HG03460 (cell line): ENCODE data around the gene DTNA.

ENCODE experiments used
- ATAC-seq: cut with Tn5 transposase; IDR thresholded peaks from one replicate; pipeline ENCODE4 v1.9.1; 2021; ENCODE audit not compliant: unreplicated experiment

DTNA gene

DNA sequence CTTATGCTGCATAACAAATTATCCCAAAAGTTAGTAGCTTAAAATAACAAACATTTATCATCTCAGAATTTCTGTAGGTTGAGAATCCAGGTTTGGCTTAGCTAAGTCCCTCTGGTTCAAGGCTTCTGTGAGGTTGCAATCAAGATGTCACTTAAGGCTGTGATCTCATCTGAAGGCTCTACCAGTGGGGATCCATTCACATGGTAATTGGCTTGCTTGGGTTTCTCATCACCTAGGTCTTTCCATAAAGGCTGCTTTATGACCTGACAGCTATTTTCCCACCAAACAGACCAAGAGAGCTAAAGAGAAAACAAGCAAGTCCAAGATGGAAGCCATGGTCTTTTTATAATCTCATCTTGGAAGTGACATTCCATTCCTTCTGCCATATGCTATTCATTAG is 137.3 kb downstream of the DTNA start:
- no peak for ATAC-seq

DNA sequence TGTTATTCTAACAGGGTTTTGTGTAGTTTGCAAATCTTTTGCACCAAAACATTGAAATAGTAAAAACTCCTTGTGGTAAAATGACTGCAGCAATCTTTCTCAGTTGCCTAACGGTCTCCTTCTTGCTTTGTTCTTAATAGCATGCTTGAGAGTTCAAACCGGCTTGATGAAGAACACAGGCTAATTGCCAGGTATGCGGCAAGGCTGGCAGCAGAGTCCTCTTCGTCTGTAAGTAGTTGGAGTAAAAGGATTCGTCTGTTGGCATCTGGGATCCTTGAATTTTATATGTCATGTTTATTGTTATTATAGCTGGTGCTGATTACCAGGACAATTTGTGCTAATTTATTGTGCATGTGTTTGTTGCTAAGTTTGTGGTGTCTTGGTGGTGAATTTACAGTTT is 138.1 kb downstream of the DTNA start:
- ATAC-seq, result no peak

DNA sequence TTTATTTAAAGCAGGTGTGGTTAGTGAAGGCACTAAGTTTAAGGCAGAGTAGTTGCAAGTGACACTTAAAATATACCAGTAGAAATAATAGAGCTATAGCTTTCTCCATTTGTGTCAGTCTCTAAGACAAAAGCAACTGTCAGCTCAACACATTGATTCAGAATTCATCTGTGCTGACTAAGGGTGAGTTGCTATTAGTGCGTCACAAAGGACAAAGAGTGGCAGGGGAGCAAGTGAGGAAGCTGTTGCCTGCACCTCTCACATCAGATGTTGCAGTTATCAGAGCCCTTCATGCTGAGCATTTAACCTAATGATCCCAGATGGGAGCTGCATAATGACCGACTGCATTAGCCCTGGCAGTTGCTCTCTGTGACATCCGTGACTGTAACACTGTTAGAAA is 138.6 kb downstream of the DTNA start:
- ATAC-seq, result no peak

DNA sequence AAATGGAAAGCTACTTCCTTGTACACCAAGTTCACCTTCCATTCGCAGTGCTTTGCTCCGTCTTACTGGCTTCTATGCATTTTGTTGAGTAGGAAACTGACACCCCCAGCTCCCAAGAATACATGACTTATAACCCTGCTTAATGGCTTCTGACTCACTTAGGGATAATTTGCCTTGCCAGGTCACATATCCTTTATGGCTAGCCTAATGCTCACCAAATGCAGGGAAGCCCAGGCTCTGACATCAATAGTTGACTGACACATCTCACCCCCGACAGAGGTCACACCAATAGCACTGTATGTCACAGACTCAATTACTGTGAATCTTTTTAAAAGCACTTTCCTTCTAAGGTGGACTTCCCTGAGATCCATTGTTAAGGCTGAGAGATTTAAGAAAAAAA is 147.2 kb downstream of the DTNA start:
- ATAC-seq, result no peak

DNA sequence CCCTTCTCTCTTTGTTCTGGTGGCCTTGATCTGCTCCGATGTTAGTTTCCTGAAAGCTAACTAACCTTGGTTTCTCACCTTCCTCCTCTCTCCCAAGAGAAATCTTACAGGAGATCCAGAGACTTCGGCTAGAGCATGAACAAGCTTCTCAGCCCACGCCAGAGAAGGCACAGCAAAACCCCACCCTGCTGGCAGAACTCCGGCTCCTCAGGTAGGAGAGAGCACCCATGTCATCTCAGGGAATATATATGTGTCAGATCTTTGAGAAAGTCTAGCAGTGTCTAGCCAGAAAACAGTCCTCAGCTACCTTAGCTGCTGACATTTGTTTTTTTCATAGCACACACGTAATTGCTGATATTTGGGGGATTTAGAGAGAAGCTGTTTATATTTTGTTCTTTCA is 148.1 kb downstream of the DTNA start:
- no peak for ATAC-seq

DNA sequence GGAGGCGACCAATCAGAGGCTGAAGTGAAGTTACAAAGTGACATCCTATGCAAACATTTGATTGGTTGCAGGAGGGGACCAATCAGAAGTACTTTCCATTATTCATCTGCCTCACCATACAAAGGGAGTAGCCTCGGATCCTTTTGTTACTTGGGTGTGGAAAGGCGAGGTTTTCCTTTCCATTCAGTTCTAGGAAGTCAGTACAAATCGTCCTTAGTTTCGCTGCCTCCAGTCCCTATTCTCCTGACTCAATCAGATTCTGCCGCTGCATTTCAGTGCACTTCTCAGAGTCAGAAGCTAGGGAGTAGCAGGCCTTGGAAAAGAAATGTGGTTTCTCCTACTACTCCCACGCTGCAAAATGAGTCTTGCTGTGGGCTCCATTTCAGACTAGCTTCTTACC is 149.4 kb downstream of the DTNA start:
- ATAC-seq, result no peak

DNA sequence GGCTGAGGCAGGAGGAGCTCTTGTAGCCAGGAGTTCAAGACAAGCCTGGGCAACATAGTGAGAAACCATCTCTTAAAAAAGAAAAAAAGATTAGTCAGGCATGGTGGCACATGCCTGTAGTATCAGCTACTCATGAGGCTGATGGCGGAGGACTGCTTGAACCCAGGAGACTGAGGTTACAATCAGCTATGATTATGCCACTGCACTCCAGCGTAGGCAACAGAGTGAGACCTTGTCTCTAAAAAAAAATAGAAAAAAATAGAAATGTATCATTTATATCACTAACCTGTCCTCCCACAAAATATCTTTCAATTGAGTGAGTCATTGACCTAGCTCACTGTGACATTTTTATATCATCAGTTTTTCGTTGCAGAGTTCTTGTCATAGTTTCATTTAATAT is 152.5 kb downstream of the DTNA start:
- ATAC-seq, result no peak

DNA sequence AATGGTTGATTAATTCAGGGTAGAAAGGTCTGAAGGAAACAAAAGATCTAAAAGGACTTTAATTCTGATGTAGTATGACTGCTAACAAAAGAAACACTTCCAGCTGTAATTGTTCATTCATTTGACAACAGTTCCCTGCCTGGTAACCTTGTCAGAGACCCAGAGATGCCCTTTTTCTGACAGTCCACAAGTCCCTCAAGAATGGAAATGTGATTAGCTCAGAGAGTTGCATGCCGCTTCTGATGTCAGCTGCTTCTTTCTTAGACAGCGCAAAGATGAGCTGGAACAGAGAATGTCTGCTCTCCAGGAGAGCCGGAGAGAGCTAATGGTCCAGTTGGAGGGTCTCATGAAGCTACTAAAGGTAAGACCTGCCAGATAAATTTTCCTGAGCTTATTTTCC is 153.6 kb downstream of the DTNA start:
- ATAC-seq, result no peak

DNA sequence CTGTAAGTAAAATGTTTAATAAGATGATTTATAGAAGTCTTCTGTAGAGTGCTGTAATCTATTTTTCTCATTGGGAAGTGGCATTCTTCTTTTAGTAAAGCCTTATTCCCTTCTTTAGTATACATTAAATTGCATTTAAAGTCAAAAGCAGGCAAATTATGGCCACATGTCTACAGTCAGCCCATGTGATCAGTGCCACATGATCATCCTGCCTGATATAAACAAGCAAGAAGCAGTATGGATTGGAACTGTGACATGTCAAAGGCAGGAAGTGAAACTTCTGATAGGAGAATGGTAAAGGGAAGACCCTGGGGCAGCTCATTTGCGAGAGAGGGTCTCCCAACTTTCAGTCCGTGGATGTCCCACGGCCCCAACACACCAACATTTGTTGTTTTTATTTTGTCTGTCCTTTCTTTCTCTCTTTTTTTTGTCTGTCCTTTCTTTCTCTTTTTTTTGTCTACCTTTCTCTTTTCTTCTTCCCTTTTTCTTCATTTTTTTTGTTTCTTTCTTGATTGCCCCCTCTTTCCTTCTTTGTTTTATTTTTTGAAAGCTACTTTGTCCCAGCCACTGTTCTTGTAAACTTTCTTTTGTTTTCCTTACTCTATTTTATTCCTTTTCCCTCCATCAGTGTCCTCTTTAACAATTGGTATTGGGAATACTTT is 154.9 kb downstream of the DTNA start:
- no peak for ATAC-seq

DNA sequence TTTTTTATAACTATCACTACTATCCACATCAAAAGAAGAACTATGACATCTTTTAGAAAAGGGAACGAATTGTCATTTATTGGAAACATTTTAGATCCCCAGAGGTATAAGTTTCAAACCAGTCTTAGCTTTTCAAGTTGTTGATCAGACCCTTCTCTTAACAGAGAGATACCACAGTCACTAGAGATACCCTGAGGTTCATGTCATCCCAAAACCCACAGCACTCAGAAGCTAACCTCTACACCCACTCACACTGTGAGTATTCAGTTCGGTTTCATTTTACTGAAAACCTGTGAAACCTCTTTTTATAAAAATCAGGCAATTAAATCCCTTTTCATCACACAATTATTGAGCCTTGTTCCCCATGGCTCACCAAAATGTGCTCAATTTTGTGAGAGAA is 156.2 kb downstream of the DTNA start:
- no peak for ATAC-seq

DNA sequence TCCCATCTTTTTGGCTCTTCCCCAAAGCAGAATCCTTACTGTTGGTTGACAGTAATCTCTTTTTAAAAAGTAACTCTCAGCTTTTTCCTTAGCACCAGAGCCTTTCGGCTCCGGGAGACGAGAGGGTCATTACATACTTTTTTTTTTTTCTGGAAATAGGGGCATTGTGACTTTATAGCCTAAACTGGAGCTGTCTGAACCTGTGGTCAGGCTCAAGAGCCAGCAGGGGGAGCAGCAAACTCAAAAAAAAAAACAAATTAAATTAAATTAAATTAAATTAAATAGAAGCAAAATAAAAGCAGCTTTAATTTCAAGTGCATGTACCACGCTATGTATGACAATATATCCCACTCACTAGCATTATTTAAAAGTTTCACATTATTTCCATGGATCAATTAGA is 156.6 kb downstream of the DTNA start:
- no peak for ATAC-seq

DNA sequence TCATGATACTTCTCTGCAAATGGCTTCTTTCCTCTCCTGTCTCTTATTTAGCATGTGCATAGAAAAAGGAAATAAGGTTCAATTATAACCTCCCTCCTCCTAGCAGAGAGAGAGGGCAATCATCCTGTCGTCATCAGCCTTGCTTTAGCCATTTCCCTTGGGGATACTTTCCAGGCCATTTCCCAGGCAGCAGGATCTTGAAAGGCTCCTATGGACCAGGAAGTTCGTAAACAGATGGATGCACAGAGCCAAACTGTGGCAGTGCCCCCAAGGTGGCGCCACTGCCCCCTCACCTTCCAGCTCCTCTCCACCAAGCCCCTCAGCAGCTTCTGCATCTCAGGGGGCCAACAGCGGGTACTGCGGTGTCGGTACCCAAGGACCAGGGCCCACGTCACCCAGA is 157.4 kb downstream of the DTNA start:
- no peak for ATAC-seq

DNA sequence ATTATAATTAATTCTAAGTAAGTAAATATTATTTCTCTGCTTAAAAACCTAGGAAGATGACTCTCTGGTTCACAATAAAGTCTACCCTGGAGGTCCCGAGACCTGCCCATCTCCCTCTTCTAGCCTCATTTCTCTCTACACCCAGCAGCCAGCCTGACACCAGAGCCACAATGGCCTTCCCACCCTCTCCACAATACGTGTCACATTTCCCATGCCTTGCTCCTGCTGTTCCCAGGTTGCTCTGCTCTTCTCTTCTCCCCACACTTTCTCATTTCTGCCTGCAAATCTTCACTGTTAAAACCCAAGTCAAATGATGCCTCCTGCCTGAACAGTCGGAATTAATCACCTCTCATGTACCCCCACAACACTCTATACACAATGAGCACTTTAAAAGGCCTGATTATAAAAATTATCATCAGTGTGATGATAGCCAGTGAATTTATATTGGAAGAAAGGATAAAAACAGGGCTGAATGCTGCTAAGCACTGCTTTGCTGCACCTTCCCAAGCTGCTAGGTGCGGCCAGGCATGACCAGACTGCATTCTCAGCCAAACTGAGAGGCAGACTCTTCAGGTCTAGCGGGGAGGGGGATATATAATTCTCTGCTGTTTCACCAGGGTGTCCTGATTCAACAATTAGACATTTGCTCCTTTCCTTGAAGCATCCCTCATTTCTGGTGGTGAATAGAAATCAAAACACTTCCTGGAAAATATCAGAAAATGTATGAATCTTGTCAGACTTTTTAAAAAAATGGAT is 160.6 kb downstream of the DTNA start:
- no peak for ATAC-seq

DNA sequence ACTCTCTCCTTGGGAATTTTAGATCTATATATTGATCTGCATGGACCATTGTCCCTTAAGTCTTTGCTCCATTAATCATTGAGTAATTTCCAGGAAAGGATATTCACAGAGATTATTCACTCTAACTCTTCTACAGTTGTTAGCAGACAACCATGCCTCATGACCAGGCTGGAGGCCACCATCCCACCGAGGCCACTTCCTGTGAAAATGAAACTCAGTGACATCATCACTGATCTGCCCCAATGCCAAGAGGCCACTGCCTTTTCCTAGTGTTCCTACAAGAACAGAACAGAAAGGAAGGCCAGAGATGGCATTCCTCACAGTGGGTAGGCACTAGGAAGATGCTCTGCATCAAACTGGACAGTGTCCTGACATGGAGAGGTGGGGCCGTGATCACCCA is 161.3 kb downstream of the DTNA start:
- ATAC-seq, result no peak

DNA sequence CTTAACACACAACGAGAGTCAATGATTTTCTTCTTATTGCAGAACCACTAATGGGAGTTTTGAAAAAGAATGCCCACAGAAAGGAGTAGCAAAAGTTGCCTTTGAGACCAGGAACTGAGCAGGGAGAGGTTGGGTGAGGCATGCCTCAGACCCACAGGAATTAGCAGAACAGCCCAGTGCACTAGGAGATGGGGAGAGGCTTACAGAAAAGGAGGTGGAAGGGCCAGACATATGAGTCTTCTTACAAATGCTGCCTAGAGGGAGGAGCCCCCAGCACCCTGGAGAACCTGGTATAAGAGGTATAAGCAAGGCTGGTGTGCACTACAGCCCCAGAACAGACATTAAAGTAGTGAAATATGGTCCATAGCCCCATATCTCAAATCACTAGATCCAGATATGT is 162.0 kb downstream of the DTNA start:
- ATAC-seq, result no peak

DNA sequence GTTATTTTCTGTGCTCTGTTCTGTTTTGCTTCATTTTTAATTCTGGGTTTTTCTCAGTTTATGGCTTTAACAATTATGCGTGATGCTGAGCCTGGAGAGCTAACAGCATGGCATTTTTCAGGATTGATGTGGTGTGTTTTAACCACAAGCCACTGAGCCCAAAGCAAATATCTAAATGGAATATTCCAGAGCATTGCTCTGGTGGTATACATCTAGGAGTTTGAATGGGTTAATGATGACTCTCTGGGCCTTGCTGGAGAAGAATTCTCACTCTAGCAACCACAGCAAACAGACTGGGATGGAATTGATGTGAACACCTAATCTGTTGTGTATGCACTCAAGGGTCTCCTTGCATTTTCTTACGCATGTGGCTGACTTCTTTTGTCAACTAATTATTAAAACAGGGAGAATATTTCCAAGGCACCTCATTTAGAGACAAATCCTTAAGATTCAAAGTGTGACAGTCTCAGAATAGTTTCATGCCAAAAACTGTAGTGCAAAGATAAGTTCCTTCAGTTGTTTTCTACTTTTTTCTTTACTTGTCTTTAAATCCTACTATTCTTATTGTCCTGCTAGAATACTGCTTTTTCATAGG is 164.0 kb downstream of the DTNA start:
- ATAC-seq, result no peak

DNA sequence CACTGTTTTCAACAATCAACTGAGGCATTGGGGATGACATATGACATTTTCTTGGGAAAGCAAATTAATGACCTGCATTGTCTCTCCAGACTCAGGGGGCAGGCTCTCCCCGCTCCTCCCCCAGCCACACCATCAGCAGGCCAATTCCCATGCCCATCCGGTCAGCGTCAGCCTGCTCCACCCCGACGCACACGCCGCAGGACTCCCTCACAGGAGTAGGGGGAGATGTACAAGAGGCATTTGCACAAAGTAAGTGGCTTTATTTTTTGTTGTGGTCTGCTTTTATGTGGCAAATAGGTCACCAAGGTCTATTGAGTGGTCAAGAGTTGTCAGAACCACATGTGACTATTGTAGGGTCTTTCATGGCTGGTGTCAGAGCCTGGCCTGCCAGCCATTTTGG is 165.1 kb downstream of the DTNA start:
- no peak for ATAC-seq

DNA sequence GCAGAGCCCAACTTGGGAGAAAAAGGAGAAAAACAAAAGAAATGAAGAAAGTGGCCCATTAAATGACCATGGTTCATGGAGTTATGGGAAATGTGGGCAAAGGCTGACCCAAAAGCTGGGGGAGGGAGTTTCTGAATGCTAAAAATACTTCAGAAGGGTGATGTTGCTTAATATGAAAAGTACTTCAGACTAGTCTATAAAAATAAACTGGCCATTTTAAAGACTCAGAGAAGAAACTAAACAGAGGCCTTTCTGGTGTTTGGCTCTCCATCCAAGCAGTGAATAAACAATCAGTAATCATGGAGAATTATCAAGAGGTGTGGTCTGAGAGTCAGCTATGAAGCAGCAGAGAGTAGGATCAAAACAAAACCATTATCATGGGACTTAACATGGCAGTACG is 170.3 kb downstream of the DTNA start:
- ATAC-seq, result no peak

DNA sequence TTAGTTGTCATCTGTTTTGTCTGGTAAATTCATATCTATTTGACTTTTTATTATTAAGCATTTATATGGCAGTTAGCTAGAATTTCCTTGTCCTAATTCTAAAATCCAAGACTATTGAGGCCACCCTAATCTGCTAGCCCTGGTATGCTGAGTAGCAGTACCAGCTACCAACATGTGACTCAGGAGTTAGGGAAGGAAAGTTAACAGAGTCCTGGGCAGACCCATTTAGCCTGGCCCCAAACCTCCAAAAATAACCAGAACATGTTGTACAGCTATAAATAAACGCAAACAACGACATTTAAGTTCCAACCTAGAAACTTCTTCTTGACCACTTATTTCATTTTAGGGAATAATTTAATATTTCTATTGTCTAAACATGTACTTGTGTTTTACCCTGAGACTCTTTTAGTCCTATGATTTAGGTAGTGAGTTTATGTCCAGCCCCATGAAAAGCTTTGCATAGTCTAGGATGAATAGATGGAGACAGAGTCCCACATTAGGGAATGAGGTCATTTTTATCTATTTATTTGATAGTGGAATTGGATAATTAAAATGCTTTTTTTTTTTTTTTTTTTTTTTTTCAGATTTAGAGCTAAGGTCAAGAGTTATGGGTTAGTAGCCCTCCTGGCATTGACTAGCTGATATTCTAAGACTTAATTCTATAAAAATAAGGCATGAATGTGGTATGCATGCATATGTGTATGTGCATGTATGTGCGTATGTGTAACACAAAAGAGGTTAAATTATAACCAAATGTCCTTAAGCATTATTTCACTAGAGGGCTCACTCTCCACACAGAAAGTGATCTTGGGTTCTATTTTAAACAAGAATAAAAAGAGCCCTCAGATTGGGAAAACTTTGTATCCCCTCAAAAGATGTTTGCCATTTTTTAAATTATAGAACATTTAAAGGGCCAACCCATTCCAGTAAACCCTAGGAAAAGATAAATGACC is 171.1 kb downstream of the DTNA start:
- ATAC-seq, result no peak

DNA sequence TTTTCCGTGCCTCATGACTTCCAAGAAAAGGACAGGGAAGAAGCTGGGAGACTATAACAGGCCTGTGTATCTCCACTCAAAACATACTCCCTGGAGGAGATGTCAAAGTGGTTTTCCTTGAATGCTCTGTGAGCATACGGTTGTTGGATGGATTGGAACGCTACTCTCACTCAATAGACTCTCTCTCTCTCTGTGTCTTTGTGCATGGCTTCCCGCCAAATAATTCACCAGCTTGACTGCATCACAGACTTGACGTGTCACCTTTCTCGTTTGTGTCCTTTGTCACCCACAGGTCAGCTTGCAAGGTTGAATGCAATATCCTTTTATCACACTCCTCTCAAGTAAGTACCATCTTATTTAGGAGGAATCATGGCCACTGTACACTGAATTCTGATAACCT is 174.3 kb downstream of the DTNA start:
- no peak for ATAC-seq

DNA sequence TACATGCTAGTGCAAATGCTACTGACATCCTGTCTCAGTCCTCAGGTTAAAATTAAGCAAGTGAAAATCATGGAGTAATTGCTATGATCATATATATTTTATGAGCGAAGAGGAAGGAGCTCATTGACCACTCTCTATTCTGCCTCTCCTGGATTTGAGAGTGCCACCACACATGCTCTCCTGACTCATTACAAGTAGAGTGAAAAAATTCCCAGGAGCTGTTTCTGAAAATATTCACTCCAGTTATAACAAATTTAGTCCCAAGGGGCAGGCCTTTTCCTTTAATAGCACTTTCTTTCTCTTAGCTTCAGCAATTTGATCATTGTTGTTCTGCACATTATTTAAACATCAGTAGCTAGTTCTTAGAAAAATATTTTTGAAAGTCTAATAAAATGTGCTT is 176.1 kb downstream of the DTNA start:
- no peak for ATAC-seq
